ENCODE data around the gene SEC23B. TPM values are rescaled to one million over a fixed set of nuclear protein-coding genes. Genes with fewer than 3 reads are reported as not detected.
A peak's percentile ranks its signal among the peaks of the same experiment; 100 is the strongest.

Gene SEC23B
- total and polyA plus RNA-seq, 5 experiments from 2014 or later: 31.2 to 45.1 (median 34.5) TPM

GRCh38 chr20:18596270-18596669 is 88.5 kb downstream of the SEC23B start:
- Mint-ChIP-seq H3K9me3 (no peaks in the 10 kb centered on the region), H3K27ac (no peak overlapping the region), H3K4me1 (peaks cover 0 to 6% (median 2%) of the 10 kb centered on the region in 4 donors), H3K27me3 (no peaks in the 10 kb centered on the region), H3K4me3 (no peak overlapping the region), H3K36me3 (peaks cover 4 to 55% (median 34%) of the 10 kb centered on the region in 3 donors)
- POLR2A ChIA-PET: no interaction called here
- ATAC-seq: no peak
- DNase-seq: no peak

- H3K4me3 Mint-ChIP-seq: no peak overlapping the region
- POLR2A ChIA-PET: interaction anchor here (1.1 kb wide), 1 partner anchor 21 kb away, joined by 3 read pairs; no protein-coding TSS in a partner anchor
- no peaks in the 10 kb centered on the region for H3K9me3 Mint-ChIP-seq
- ATAC-seq (no peak), DNase-seq (no peak)
- H3K4me1 Mint-ChIP-seq: peaks cover 0 to 4% (median 2%) of the 10 kb centered on the region in 4 donors
- H3K36me3 Mint-ChIP-seq: peaks cover 0 to 34% (median 8%) of the 10 kb centered on the region in 3 donors
- no peaks in the 10 kb centered on the region for H3K27me3 Mint-ChIP-seq
- peak overlapping the region in 1 of 10 donors; percentile 5 for H3K27ac Mint-ChIP-seq
Observed at GRCh38 chr20:18609741-18610140, 102.0 kb downstream of the SEC23B start.

Small RNA genes within 50 kb of the gene (microRNA-seq; reads per million reads assigned to microRNA genes)
- gene MIR3192 (ENCODE audit: borderline microRNAs expressed): not detected

Other genes starting within 250 kb of the SEC23B start
- gene ZNF133, start 219.4 kb upstream of the SEC23B start, total RNA-seq: 1 to 10 TPM; 8.4 to 9.3 TPM
- 1 to 10 TPM; 4.3 to 6.8 (median 6.7) TPM for gene ZNF133, start 219.4 kb upstream of the SEC23B start, polyA plus RNA-seq
- gene DZANK1, start 40.9 kb upstream of the SEC23B start, total RNA-seq: 1 to 10 TPM; 3.3 to 3.4 TPM
- gene DZANK1, start 40.9 kb upstream of the SEC23B start, polyA plus RNA-seq: 1 to 10 TPM in 1 of 3 donors, under 1 TPM in 2; 0.74 to 1.3 (median 0.87) TPM
- gene POLR3F, start 40.5 kb upstream of the SEC23B start, total RNA-seq: 10 to 100 TPM; 10.9 to 13.0 TPM
- gene POLR3F, start 40.5 kb upstream of the SEC23B start, polyA plus RNA-seq: 1 to 10 TPM; 5.2 to 9.3 (median 7.6) TPM
- gene RBBP9, start 10.7 kb upstream of the SEC23B start, total RNA-seq: 1 to 10 TPM; 7.5 to 8.5 TPM
- 1 to 10 TPM; 7.6 to 9.9 (median 8.8) TPM for gene RBBP9, start 10.7 kb upstream of the SEC23B start, polyA plus RNA-seq
- gene SMIM26, start 59.5 kb downstream of the SEC23B start, total RNA-seq: 10 to 100 TPM; 68.4 to 69.1 TPM
- gene SMIM26, start 59.5 kb downstream of the SEC23B start, polyA plus RNA-seq: 100 to 1,000 TPM; 177 to 230 (median 185) TPM
- 10 to 100 TPM; 14.5 to 14.6 TPM for gene DTD1, start 80.1 kb downstream of the SEC23B start, total RNA-seq
- gene DTD1, start 80.1 kb downstream of the SEC23B start, polyA plus RNA-seq: 10 to 100 TPM; 33.9 to 50.4 (median 45.2) TPM

Data from naive thymus-derived CD8-positive, alpha-beta T cell (primary cell).